Measurements from ENCODE around the gene TMEM164. TPM values are rescaled to one million over a fixed set of nuclear protein-coding genes. Genes with fewer than 3 reads are reported as not detected.

Gene TMEM164
- total and polyA plus RNA-seq, 2 experiments from 2014 or later = 3.4 to 17.2 TPM

GRCh38 chrX:110046971-110047370 lies 44.1 kb downstream of the TMEM164 start:
- H4K20me1 ChIP-seq (replicated peaks; ENCODE audit: insufficient read depth) = no peaks in the 10 kb centered on the region
- Mint-ChIP-seq H3K36me3 (ENCODE audit: low read depth) (no peaks in the 10 kb centered on the region), H3K27me3 (ENCODE audit: insufficient read depth, low read depth, poor library complexity) (no peaks in the 10 kb centered on the region), H3K9me3 (no peaks in the 10 kb centered on the region), H3K27ac (no peak overlapping the region), H3K4me3 (no peak overlapping the region), H3K4me1 (peaks cover 39% of the 10 kb centered on the region)
- no peaks in the 10 kb centered on the region for H3K9me2 ChIP-seq (ENCODE audit: insufficient read depth)
- no peak for DNase-seq (ENCODE audit: low spot score)
- no peak overlapping the region for H2AFZ ChIP-seq
- no peak overlapping the region for H3K4me2 ChIP-seq
- H3K4me3 ChIP-seq = no peak overlapping the region
- H3K4me1 ChIP-seq (ENCODE audit: insufficient read depth) = peaks cover 16% of the 10 kb centered on the region
- H3K79me2 ChIP-seq (replicated peaks; ENCODE audit: insufficient read depth) = no peaks in the 10 kb centered on the region
- no peaks in the 10 kb centered on the region for H3F3A ChIP-seq (replicated peaks; ENCODE audit: low read depth)
- no peaks in the 10 kb centered on the region for H3K27me3 ChIP-seq (ENCODE audit: insufficient read depth)
- no peak for ATAC-seq
- no peak overlapping the region for H3K27ac ChIP-seq (ENCODE audit: low read depth)
- TF ChIP-seq ZNF462 (CRISPR knock-in tag; IDR thresholded peaks at IDR 0.05) (no peak), EZH2 (IDR thresholded peaks at IDR 0.05; ENCODE audit: low read depth, unreplicated experiment) (no peak), REST (IDR thresholded peaks at IDR 0.05; ENCODE audit: unreplicated experiment) (no peak), ETS1 (IDR thresholded peaks at IDR 0.05) (no peak), CREB1 (CRISPR knock-in tag; IDR thresholded peaks at IDR 0.05; ENCODE audit: low read depth) (no peak), CTCF (conservative IDR thresholded peaks at IDR 0.05; ENCODE audit: low read depth in 2 of 2) (no peak), POLR2AphosphoS5 (IDR thresholded peaks at IDR 0.05; ENCODE audit: low read depth) (no peak), EZH2phosphoT487 (IDR thresholded peaks at IDR 0.05; ENCODE audit: unreplicated experiment) (no peak), ZNF114 (CRISPR knock-in tag; IDR thresholded peaks at IDR 0.05) (no peak), ZNF331 (CRISPR knock-in tag; IDR thresholded peaks at IDR 0.05; ENCODE audit: low read depth) (no peak), JUNB (IDR thresholded peaks at IDR 0.05; ENCODE audit: unreplicated experiment) (no peak), STAT1 (IDR thresholded peaks at IDR 0.05; ENCODE audit: unreplicated experiment) (no peak), NANOG (IDR thresholded peaks at IDR 0.05; ENCODE audit: borderline replicate concordance) (no peak)
- H3K36me3 ChIP-seq (ENCODE audit: insufficient read depth) = no peaks in the 10 kb centered on the region
